SK-N-SH treated with all-trans-retinoic acid at 6 μM for 48 hours (cell line): ENCODE measurements around the gene SCN4A.

Source experiments
- GLIS3 ChIP-seq: fragments of 250-450 bp; sonication (Bioruptor Pico); IDR thresholded peaks from 2 replicates; pipeline ENCODE4 v1.5.0; 2020; ENCODE audit warnings: mild to moderate bottlenecking, moderate library complexity
- RARB ChIP-seq: fragments of 250-450 bp; sonication (Bioruptor Pico); IDR thresholded peaks from 2 replicates; pipeline ENCODE4 v1.8.0; 2021; ENCODE audit warnings: mild to moderate bottlenecking, moderate library complexity
- ZFP3 ChIP-seq: fragments of 250-450 bp; sonication (Bioruptor Pico); IDR thresholded peaks from 2 replicates; pipeline ENCODE4 v1.5.0; 2020; ENCODE audit warnings: mild to moderate bottlenecking, moderate library complexity
- ZNF70 ChIP-seq: fragments of 450-650 bp; formaldehyde crosslinking; IDR thresholded peaks from 2 replicates; pipeline ENCODE4 v1.5.0; 2020; ENCODE audit warnings: mild to moderate bottlenecking, moderate library complexity
- TF ChIP-seq, protein P1 (sequence below): fragments of 250-450 bp; sonication (Bioruptor Pico); IDR thresholded peaks from 2 replicates; pipeline ENCODE4 v1.8.0; 2020; ENCODE audit warnings: mild to moderate bottlenecking, moderate library complexity, borderline replicate concordance
- TF ChIP-seq, protein P2 (sequence below): fragments of 250-450 bp; sonication (Bioruptor Pico); IDR thresholded peaks from 2 replicates; pipeline ENCODE4 v1.5.0; 2020; ENCODE audit warnings: mild to moderate bottlenecking, moderate library complexity

DNA sequence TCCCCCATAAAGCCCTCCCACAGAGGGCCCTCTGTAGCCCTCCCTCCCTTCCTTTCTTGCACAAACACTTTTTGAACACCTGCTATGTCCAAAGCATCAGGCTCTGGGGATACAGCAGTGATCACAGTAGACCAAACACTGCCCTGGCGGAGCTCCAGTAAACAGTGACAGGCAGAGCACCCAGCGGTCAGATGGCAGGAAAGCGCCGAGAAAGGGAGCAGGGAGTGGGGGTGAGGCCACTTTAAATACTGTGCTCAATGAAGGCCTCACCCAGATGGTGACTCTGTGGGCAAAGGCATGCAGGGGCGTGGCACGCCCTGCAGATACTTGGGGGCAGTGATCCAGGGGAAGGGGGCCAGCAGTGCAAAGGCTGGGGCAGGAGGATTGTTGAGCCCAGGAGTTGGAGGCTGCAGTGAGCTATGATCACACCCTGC is 33.0 kb upstream of the SCN4A start:
- no peak for TF ChIP-seq ZNF70
- no peak for TF ChIP-seq ZFP3 (CRISPR knock-in tag)
- no peak for TF ChIP-seq GLIS3 (CRISPR knock-in tag)
- TF ChIP-seq, protein P1, sequence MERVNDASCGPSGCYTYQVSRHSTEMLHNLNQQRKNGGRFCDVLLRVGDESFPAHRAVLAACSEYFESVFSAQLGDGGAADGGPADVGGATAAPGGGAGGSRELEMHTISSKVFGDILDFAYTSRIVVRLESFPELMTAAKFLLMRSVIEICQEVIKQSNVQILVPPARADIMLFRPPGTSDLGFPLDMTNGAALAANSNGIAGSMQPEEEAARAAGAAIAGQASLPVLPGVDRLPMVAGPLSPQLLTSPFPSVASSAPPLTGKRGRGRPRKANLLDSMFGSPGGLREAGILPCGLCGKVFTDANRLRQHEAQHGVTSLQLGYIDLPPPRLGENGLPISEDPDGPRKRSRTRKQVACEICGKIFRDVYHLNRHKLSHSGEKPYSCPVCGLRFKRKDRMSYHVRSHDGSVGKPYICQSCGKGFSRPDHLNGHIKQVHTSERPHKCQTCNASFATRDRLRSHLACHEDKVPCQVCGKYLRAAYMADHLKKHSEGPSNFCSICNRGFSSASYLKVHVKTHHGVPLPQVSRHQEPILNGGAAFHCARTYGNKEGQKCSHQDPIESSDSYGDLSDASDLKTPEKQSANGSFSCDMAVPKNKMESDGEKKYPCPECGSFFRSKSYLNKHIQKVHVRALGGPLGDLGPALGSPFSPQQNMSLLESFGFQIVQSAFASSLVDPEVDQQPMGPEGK (CRISPR knock-in tag) = no peak
- TF ChIP-seq, protein P2, sequence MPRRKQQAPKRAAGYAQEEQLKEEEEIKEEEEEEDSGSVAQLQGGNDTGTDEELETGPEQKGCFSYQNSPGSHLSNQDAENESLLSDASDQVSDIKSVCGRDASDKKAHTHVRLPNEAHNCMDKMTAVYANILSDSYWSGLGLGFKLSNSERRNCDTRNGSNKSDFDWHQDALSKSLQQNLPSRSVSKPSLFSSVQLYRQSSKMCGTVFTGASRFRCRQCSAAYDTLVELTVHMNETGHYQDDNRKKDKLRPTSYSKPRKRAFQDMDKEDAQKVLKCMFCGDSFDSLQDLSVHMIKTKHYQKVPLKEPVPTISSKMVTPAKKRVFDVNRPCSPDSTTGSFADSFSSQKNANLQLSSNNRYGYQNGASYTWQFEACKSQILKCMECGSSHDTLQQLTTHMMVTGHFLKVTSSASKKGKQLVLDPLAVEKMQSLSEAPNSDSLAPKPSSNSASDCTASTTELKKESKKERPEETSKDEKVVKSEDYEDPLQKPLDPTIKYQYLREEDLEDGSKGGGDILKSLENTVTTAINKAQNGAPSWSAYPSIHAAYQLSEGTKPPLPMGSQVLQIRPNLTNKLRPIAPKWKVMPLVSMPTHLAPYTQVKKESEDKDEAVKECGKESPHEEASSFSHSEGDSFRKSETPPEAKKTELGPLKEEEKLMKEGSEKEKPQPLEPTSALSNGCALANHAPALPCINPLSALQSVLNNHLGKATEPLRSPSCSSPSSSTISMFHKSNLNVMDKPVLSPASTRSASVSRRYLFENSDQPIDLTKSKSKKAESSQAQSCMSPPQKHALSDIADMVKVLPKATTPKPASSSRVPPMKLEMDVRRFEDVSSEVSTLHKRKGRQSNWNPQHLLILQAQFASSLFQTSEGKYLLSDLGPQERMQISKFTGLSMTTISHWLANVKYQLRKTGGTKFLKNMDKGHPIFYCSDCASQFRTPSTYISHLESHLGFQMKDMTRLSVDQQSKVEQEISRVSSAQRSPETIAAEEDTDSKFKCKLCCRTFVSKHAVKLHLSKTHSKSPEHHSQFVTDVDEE (CRISPR knock-in tag) = no peak
- no peak for TF ChIP-seq RARB (CRISPR knock-in tag)
